Femur (tissue), 1 donor: ENCODE measurements around the gene NUP210.

ENCODE experiments used
- DNase-seq: peaks from one replicate; pipeline ENCODE4 v3.0.0-alpha.2; 2017

NUP210 gene

GRCh38 chr3:13272831-13273603, 147.1 kb downstream of the NUP210 start:
- DNase-seq: no peak

GRCh38 chr3:13269711-13270378, 150.3 kb downstream of the NUP210 start:
- DNase-seq: no peak

- DNase-seq: no peak
Observed at GRCh38 chr3:13268961-13269441, 151.1 kb downstream of the NUP210 start.

GRCh38 chr3:13268120-13268519, 152.0 kb downstream of the NUP210 start:
- DNase-seq: no peak

- DNase-seq: no peak
Observed at GRCh38 chr3:13266651-13267362, 153.3 kb downstream of the NUP210 start.
